Stimulated activated CD8-positive, alpha-beta memory T cell treated with anti-CD3 and anti-CD28 coated beads, Interleukin-7, amount 100 ng/mL, for 24 hours (primary cell): ENCODE data around the gene RPS5.
"Not testable (repeated sequence)": the region's sequence is repeated elsewhere in the genome, so short reads cannot be mapped to it uniquely, and the experiment has no call there.

Source experiments
- DNase-seq: peaks from one replicate; pipeline ENCODE4 v3.0.0-alpha.2; 2020; ENCODE audit warnings: low read depth

Gene RPS5

GRCh38 chr19:58356766-58357480, 30.1 kb upstream of the RPS5 start:
- no peak for DNase-seq

- no peak for DNase-seq
Observed at GRCh38 chr19:58357481-58358145, 29.5 kb upstream of the RPS5 start.

- peak; percentile 20 for DNase-seq
Observed at GRCh38 chr19:58361900-58362271, 25.2 kb upstream of the RPS5 start.

GRCh38 chr19:58362272-58362994, 24.6 kb upstream of the RPS5 start, which contains the start of gene ZNF497:
Gene ZNF497 (minus strand): TSS chr19:58362751. CDS start chr19:58357635, 5,116 bp downstream.
- DNase-seq, result peak; percentile 94

- no peak for DNase-seq
Observed at GRCh38 chr19:58364146-58364545, 22.9 kb upstream of the RPS5 start.

- no peak for DNase-seq
Observed at GRCh38 chr19:58366585-58367430, 20.3 kb upstream of the RPS5 start.

DNA sequence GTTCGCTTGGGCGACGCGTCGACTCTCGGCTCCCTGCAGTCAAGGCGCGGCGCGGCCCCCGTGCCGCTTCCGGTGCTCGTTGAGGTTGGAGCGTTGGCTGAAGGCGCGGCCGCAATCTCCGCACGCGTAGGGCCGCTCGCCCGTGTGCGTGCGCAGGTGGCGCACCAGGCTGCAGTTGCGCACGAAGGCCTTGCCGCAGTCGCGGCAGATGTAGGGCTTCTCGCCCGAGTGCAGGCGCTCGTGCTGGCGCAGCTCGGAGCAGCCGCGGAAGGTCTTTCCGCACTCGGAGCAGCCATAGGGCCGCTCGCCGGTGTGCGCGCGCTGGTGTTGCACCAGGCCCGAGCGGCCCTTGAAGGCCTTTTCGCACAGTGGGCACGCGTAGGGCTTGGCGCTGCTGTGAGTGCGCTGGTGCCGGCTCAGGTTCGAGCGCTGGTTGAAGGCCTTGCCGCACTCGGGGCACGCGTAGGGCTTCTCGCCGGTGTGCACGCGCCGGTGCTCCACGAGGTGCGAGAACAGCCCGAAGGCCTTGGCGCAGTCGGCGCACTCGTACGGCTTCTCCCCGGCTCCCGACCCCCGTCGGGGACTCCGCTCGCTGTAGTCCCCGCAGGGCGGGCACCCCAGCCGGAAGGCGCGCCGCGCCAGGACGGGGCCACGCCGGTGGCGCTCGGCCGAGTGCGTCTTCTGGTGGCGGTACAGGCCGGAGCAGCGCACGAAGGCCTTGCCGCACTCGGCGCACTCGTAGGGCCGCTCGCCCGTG, 19.2 kb upstream of the RPS5 start:
- no peak for DNase-seq

GRCh38 chr19:58368561-58369360, 18.3 kb upstream of the RPS5 start:
- no peak for DNase-seq

DNA sequence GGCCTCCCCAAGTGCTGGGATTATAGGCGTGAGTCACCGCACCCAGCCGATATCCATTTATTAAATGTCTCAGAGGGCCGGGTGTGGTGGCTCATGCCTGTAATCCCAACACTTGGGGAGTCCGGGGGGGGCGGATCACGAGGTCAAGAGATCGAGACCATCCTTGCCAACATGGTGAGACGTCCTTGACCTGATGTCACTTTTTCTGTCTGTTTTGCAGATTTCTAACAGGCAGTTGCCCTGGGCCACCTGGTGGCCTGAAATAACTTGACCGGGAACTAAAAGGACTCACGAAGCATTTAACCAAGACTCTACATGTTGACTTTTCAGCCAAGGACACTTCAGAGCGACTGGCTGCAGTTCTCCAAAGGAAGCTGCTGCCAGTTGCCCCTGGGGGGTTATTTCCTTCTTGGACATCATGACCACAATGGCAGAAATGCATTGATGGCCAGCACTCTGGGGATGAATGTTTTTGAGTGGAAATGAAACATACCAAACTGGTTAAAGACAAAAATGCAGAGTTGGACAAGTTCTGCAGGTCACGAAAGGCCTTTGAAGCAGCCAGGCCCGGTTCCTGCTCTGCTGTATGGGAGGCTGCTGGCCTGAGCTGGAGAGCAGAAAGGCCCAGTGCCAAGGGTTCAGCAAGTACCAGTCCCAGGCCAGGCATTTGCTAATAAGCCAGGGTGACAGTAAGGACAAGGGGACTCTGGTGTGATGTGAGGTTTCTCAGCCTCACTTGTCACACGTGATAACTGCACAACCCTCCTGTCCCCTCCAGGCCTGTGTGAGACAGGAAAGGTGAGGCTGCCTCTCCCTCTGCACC, 14.5 kb upstream of the RPS5 start:
- no peak for DNase-seq

DNA sequence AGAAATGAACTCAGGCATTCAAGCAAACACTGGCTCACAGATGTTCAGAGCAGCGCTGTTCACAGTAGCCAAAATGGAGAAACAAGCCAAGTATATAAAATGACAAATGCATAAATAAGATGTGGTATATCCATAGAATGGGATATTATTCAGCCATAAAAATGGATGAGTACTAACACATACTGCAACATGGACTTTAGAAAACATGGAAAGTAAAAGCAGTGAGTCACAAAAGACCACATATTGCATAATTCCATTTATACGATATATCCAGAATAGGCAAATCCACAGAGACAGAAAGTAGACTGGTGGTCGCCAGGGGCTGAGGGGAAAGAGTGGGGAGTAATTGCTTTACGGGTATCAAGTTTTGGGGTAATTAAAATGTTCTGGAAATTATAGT, 12.9 kb upstream of the RPS5 start:
- DNase-seq, result no peak

GRCh38 chr19:58376724-58377123, 10.3 kb upstream of the RPS5 start:
- DNase-seq, result not testable (repeated sequence)

- DNase-seq, result no peak
Observed at GRCh38 chr19:58379246-58379645, 7.8 kb upstream of the RPS5 start.

GRCh38 chr19:58380037-58380661, 6.9 kb upstream of the RPS5 start:
- DNase-seq, result no peak

DNA sequence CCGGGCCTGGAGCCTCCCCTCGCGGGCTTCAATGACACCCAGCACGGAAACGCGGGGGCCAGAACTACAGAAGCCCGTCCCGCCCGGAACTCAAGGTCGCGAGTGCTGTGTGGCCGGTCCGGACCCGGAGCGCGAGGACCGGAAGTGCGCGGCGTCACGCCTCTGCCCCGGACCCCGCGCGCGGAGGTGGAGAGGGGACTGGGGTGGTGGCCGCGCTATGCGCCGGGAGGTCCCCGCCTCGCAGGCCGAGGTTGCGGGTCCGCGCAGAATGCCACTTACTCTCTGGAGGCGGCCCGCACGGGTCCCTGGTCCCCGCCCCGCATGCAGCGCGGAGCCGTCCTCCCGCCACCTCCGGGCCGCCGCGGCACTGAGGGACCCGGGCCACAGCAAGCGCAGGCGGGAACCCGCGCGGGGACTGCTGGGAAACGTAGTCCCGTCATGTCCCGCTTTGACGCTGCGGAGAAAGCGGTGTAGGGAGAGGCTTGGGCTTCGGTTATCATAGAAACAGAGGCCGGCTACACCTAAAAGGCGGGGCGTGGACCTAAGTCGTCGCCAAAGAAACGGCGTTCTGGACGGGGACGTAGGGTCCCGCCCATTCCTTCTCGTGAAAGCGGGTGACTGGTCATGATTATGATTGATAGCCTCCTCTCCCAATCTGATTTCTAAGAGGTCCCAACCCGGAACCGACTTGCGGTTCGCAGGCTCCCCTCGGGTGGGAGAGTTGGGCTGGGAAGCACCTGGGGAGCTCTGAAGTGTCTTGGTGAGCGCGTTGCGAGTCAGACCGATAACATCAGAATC, 6.2 kb upstream of the RPS5 start, which contains the start of gene ZNF837:
ZNF837 (minus strand) TSS at position 369 of the 798 bp plus-strand sequence. CDS start 11,698 bp downstream, outside the sequence.
- peak; percentile 90 for DNase-seq

GRCh38 chr19:58381460-58382212, 5.4 kb upstream of the RPS5 start:
- DNase-seq, result no peak

- DNase-seq, result no peak
Observed at GRCh38 chr19:58382997-58383603, 4.0 kb upstream of the RPS5 start.

- no peak for DNase-seq
Observed at GRCh38 chr19:58385313-58385890, 1.7 kb upstream of the RPS5 start.
